EH (cell line): ENCODE measurements around the gene CPLANE2.
"Not testable (repeated sequence)": the region's sequence is repeated elsewhere in the genome, so short reads cannot be mapped to it uniquely, and the experiment has no call there.

Experiments used
- DNase-seq: peaks from one replicate; pipeline ENCODE4 v3.0.0-alpha.2; 2015; ENCODE audit warnings: low read depth

CPLANE2 gene

GRCh38 chr1:16208270-16208987 is 28.6 kb downstream of the CPLANE2 start:
- peak; percentile 32 for DNase-seq

- DNase-seq, result peak; percentile 65
Observed at GRCh38 chr1:16207318-16208269, 29.4 kb downstream of the CPLANE2 start.

- peak; percentile 99 for DNase-seq
Observed at GRCh38 chr1:16206547-16207317, 30.3 kb downstream of the CPLANE2 start.

GRCh38 chr1:16205891-16206546 is 31.0 kb downstream of the CPLANE2 start:
- no peak for DNase-seq

GRCh38 chr1:16205334-16205671 is 31.7 kb downstream of the CPLANE2 start:
- DNase-seq, result no peak

- DNase-seq, result no peak
Observed at GRCh38 chr1:16204634-16205333, 32.2 kb downstream of the CPLANE2 start.

GRCh38 chr1:16204216-16204615 is 32.8 kb downstream of the CPLANE2 start:
- DNase-seq, result no peak

GRCh38 chr1:16203550-16203949 is 33.4 kb downstream of the CPLANE2 start:
- no peak for DNase-seq

GRCh38 chr1:16202281-16203210 is 34.4 kb downstream of the CPLANE2 start:
- no peak for DNase-seq

GRCh38 chr1:16199700-16200099 is 37.3 kb downstream of the CPLANE2 start:
- no peak for DNase-seq

GRCh38 chr1:16199157-16199501 is 37.9 kb downstream of the CPLANE2 start:
- no peak for DNase-seq

- no peak for DNase-seq
Observed at GRCh38 chr1:16198444-16199156, 38.4 kb downstream of the CPLANE2 start.

GRCh38 chr1:16196874-16197273 is 40.1 kb downstream of the CPLANE2 start:
- DNase-seq, result no peak

- not testable (repeated sequence) for DNase-seq
Observed at GRCh38 chr1:16196139-16196538, 40.8 kb downstream of the CPLANE2 start.

GRCh38 chr1:16195518-16195905 is 41.5 kb downstream of the CPLANE2 start:
- DNase-seq, result no peak

GRCh38 chr1:16191916-16192546 is 45.0 kb downstream of the CPLANE2 start:
- DNase-seq, result no peak

GRCh38 chr1:16191309-16191708 is 45.7 kb downstream of the CPLANE2 start:
- no peak for DNase-seq

- peak; percentile 44 for DNase-seq
Observed at GRCh38 chr1:16189921-16190621, 46.9 kb downstream of the CPLANE2 start.
